GM18517 (cell line): ENCODE results near the gene HAAO.

Experiments
- ATAC-seq: cut with Tn5 transposase; IDR thresholded peaks from one replicate; pipeline ENCODE4 v1.9.1; 2021; ENCODE audit warnings: mild to moderate bottlenecking, moderate library complexity; ENCODE audit not compliant: unreplicated experiment

HAAO gene

DNA sequence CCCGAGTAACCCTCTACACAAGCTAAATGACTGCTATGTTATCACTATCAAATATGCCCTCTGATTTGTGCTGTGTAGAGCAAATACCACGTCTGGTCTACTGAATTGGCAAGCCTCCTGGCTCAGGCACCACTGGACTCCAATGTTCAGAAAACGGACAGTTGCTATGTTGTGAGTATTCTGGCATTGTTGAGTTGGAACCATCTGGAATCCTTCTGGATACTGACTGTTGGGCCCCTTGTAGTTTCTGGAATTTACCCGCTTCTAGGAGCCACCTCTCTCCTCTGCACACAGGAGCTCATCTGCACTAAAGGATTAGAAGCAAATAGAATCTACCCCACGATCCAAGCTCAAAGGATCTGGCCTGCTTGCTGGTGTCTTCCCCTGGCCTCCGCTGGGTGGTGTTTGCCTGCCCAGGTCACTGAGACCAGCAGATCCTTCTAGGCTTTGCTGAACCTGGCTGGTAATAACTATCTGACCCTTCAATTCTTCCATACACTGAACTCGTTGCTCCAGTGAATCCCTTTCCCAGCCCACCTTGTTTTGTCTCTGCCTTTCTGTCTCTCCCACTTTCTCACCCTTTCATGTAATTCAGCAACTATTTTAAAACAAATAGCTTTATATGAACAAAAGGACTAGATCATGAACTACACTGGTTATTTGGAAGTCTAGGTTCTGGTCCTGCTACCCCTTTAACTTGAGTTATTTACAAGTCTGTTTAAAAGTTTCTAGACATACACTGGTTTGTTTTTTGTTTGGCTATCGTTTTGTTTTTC is 2.1 kb upstream of the HAAO start:
- ATAC-seq = no peak

DNA sequence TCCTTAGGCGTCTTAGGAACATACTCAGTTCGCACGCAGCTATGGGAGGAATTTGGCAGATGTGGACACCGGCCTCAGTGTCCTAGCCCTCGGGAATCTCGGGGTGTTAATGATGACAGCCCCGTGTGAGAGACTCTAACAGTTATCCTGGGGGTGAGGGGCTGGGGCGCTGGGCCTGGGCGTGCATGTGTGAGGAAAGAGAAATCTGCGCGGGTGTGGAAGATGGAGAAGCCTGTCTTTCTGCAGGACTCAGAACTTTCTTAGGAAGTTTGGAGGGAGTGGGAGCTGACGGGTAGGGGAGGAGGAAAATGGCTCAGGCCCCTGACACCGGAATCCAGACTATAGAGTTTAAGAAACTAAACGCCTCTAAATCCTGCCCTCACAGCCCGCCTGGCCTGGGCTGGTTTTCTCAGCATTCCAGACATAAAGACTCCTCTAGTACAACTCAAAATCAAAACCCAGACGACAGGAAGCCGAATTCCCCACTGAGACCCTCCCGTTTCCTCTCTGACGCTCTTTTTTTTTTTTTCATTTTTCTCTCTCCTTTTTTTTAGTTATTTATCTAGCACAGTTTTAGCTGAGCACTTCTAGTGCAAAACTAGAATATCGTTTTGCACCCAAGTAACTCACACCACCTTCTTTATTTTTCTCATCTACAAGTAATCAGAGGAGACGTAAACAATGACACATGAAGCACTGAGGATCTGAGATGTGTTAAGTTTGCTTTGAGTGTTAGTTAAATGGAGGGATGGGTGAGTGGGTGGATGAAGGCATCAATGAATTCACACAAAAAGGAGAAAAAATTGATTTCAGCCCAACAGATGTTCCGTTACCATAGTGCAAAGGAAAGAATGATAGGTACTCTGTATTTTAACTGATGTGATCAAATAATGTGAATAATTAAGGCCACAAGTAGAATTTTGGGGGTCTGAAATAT is 1.2 kb upstream of the HAAO start:
- no peak for ATAC-seq

DNA sequence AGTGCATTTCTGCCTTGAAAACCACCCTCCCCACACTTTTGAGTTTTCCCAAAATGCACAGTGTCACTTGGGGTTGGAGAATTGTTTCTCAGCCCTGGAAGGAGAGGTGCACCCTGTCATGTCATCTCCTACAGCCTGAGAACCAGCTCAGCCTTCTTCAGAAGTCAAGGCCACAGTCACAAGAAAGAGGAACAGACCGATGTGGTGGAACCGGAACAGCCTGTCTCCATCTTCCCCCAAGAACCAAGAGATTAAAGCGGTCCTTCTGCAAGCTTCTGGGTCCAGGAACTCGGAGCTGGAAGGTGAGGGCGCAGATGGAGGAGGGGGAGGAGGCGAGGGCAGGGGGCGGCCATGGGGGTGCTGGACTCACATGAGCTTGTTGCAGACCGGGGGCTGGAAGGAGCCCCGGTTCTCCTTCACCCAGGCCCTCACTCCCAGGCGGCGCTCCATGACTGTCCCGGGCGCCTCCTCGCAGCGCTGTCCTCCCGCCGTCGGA is 248 bp downstream of the HAAO start:
- no peak for ATAC-seq

GRCh38 chr2:42791606-42792005 is 777 bp downstream of the HAAO start:
- ATAC-seq = no peak

- no peak for ATAC-seq
Measured at GRCh38 chr2:42789751-42790150, 2.6 kb downstream of the HAAO start.

DNA sequence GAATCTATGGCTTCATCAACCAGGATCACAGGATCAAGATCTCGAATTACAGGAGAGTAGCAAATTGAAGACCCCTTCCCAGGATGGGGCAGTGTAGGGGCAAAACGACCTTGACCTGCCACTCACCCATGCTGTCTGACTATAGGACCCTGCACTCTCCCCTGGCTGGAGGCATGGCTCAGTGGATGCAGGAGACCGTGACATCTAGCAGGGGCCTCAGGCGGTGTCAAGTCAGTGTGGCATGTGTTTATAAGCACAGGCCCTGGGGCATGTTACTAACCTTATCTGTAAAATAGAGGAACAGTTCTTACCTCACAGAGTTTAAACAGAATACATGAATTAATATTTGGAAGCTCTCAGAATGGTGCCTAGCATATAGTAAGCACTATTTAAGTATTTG is 3.5 kb downstream of the HAAO start:
- no peak for ATAC-seq

DNA sequence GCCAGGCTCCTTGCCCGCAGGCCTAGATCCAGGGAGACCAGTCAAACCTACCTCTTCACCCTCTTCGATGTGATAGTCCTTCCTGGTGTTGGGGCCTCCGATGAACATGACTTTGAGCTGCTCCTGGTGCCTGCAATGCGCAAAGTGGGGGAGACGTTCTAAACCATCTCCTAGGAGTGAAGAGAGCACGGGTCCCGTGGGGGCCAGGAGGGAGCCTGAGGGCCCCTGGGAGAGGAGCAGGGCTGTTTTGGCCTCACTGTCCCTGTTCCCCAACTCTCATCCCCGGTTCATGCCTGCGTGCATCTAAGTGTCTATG is 3.9 kb downstream of the HAAO start:
- no peak for ATAC-seq

DNA sequence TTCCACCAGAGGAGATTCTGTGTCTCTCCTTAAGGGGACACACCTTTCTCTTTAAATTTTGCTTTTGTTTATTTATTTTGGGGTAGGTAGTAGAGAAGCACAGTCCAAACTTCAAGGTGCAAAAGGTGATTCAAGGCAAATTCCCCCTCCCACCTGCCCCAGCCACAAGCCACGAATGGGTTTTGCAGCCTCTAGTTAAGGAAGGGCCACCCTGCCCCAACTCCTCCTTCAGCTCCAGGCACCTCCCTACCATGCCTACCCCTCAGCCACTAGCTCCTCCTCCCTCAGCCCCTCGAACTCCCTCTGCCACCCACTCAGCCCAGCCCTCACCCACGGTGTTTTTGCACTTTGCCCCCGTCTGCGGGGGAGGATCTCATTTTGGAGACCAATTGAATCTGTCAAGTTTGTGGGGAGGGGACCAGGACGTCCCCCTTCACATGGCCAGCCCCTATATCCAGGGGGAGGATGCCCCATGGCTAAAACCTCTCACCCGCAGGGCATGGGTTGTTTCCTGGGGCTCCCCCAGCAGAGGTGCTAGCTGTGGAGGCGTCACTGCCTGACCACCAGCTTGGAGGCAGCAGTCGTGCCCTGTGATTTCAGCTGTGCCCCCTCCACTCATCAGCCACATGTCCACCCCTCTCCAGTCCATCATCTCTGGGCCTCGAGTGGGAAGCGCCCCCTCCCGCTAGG is 4.5 kb downstream of the HAAO start:
- no peak for ATAC-seq

GRCh38 chr2:42787424-42787787 is 5.0 kb downstream of the HAAO start:
- no peak for ATAC-seq

DNA sequence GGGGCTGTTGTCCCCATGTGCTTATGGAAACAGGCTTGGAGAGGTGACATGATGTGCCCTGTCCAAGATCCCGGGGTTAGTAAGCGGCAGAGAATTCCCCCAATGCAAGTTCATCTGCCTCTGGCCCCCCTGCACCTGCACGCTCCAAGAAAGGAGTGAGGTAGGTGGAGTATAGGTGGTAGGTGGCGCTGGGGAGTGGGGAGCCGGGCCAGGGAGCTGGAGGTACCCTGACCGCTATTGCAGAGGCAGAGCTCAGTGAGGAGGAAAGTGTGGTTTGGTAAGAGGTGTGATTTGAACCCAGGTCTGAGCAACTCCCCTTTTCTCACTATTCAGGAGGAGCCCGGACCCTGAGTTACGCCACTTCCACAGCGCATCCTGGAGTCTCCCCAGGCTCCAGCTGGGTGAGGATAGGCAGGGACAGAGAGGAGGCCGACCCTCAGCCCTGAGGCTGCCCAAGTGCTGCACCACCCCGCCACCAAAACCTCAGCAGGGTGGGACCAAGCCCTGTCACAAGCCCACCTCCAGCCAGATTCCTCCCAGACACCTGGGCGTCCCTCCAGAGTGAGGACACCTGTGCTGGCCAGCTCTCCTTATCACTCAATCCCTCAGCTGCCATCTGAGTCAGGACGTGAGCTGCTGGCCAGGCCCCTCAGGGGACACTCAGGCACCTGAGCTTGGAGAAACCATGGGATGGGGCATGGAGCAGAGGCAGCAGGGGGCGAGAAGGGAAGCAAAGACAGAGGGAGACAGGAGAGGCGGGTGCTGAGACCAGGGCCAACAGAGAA is 5.6 kb downstream of the HAAO start:
- ATAC-seq = no peak

- no peak for ATAC-seq
Measured at GRCh38 chr2:42784204-42784880, 8.0 kb downstream of the HAAO start.

DNA sequence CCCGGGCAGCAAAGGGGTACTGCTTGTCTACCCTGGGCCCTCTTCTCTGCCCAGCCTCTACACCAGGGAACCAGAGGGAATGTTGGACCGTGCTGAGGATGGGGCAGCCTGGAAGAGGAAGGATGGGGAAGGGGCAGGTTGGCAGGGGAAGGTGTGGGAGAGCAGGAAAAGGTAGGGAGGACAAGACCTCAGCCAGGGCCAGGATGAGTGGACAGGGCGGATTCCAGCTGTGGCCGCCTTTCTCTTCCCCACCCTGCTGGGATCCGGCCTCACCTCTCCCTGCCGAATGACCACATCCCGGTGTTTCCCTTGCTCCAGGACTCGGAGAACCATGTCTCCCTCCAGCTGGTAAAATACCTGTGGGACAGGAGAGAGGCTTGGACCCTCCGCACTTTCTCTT is 8.9 kb downstream of the HAAO start:
- no peak for ATAC-seq

GRCh38 chr2:42781181-42781580 is 11.2 kb downstream of the HAAO start:
- no peak for ATAC-seq

DNA sequence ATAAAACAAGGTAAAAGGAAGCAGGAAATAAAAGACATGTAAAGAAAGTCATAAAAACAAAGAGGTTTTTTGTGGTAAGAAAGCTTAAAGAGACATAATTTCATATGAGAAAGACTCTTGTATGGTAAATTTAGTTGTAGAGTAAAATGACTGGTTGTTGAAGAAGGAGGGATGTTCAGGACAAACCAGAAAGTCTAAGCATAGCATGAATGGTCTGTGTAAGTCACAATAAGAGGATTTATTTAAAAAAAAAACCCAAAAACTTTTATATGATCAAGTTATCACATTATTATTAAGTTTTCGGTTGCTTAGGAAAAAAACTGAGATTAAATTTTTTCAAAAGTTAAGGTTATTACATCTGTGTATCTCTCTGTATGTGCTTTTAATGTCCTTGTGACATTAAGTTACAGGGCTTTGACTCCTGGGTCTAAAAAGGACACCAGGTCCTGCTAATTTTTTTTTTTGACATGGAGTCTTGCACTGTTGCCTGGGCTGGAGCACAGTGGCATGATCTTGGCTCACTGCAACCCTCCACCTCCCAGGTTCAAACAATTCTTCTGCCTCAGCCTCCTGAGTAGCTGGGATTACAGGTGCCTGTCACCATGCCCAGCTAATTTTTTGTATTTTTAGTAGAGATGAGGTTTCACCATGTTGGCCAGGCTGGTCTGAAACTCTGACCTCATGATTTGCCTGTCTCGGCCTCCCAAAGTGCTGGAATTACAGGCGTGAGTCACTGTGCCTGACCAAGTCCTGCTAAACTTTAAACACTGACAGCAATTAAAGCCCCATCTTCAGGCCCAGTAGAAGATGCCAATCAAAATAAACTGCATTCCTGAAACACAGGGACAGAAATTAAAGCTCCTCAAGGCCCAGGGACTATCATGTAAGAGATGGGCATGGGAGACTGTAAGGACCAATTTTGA is 14.2 kb downstream of the HAAO start:
- ATAC-seq = no peak

- peak; percentile 24 for ATAC-seq
Measured at GRCh38 chr2:42775810-42776209, 16.6 kb downstream of the HAAO start.

DNA sequence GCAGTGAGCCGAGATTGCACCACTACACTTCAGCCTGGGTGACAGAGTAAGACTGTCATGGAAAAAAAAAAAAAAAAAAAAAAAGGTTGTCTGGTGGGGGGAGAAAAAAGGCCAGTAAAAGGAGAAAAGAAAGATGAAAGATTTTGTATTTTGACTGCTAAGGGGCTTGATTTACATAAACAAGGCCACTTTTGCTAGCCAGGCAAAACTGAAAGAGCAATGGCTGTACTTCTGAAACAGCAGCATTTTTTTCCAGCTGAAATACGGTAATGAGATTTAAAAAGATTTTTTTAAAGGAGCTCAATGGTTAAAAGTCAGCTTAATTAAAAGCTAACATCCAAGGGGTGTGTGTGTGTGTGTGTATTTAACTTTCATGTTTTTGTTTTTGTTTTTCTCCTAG is 17.2 kb downstream of the HAAO start:
- peak; percentile 73 for ATAC-seq

- no peak for ATAC-seq
Measured at GRCh38 chr2:42771546-42772153, 20.7 kb downstream of the HAAO start.

GRCh38 chr2:42770288-42771131 is 21.9 kb downstream of the HAAO start:
- no peak for ATAC-seq
